ENCODE results near the gene VWDE. TPM values are rescaled to one million over a fixed set of nuclear protein-coding genes. Genes with fewer than 3 reads are reported as not detected.
A peak's percentile ranks its signal among the peaks of the same experiment; 100 is the strongest.

Gene VWDE
- total and polyA plus RNA-seq, 2 experiments from 2014 or later = 0.13 to 2.1 TPM

GRCh38 chr7:12303495-12303894 lies 100.2 kb downstream of the VWDE start:
- peak overlapping the region; percentile 33 for H3K4me2 ChIP-seq
- DNase-seq (ENCODE audit: low spot score) = peak; percentile 32
- no peak overlapping the region for H2AFZ ChIP-seq
- H3K27ac ChIP-seq = peak overlapping the region; percentile 8
- no peaks in the 10 kb centered on the region for H3K9me3 ChIP-seq (ENCODE audit: low read depth)
- H3K79me2 ChIP-seq = no peaks in the 10 kb centered on the region
- no peak overlapping the region for H3K4me3 ChIP-seq
- no peaks in the 10 kb centered on the region for H3K4me1 ChIP-seq (ENCODE audit: insufficient read depth)
- TF ChIP-seq EZH2 (IDR thresholded peaks at IDR 0.05; ENCODE audit: borderline replicate concordance) = no peak
- no peak for TF ChIP-seq EZH2phosphoT487 (IDR thresholded peaks at IDR 0.05; ENCODE audit: low read depth, severe bottlenecking, unreplicated experiment)
- TF ChIP-seq CTCF (IDR thresholded peaks at IDR 0.05; ENCODE audit: poor library complexity) = no peak
- no peaks in the 10 kb centered on the region for H4K20me1 ChIP-seq (ENCODE audit: insufficient read depth, poor library complexity, severe bottlenecking)
- 59% methylated on average over 4 of the region's 4 CpGs for WGBS (ENCODE audit: low lambda C conversion rate, missing lambda C conversion rate)
- no peaks in the 10 kb centered on the region for H3K27me3 ChIP-seq
- H3K9me2 ChIP-seq (replicated peaks; ENCODE audit: insufficient read depth) = no peaks in the 10 kb centered on the region
- H3K36me3 ChIP-seq (replicated peaks; ENCODE audit: insufficient read depth, low read depth) = no peaks in the 10 kb centered on the region

GRCh38 chr7:12303062-12303461 lies 100.6 kb downstream of the VWDE start:
- Histone ChIP-seq H3K9me3 (ENCODE audit: low read depth) (no peaks in the 10 kb centered on the region), H3K27me3 (no peaks in the 10 kb centered on the region), H3K4me3 (no peak overlapping the region), H3K27ac (peak overlapping the region; percentile 8), H3K4me1 (ENCODE audit: insufficient read depth) (no peaks in the 10 kb centered on the region), H3K9me2 (replicated peaks; ENCODE audit: insufficient read depth) (no peaks in the 10 kb centered on the region), H2AFZ (no peak overlapping the region), H4K20me1 (ENCODE audit: insufficient read depth, poor library complexity, severe bottlenecking) (no peaks in the 10 kb centered on the region), H3K36me3 (replicated peaks; ENCODE audit: insufficient read depth, low read depth) (no peaks in the 10 kb centered on the region), H3K79me2 (no peaks in the 10 kb centered on the region), H3K4me2 (peak overlapping the region; percentile 33)
- DNase-seq (ENCODE audit: low spot score) = peak; percentile 8
- TF ChIP-seq CTCF (IDR thresholded peaks at IDR 0.05; ENCODE audit: poor library complexity) (no peak), EZH2phosphoT487 (IDR thresholded peaks at IDR 0.05; ENCODE audit: low read depth, severe bottlenecking, unreplicated experiment) (no peak), EZH2 (IDR thresholded peaks at IDR 0.05; ENCODE audit: borderline replicate concordance) (no peak)
- WGBS (ENCODE audit: low lambda C conversion rate, missing lambda C conversion rate) = 85% methylated on average over 2 of the region's 2 CpGs

GRCh38 chr7:12300415-12300814 lies 103.2 kb downstream of the VWDE start:
- WGBS (ENCODE audit: low lambda C conversion rate, missing lambda C conversion rate) = 66% methylated on average over 4 of the region's 4 CpGs
- no peak for TF ChIP-seq CTCF (IDR thresholded peaks at IDR 0.05; ENCODE audit: poor library complexity)
- DNase-seq (ENCODE audit: low spot score) = no peak

GRCh38 chr7:12299367-12299766 lies 104.3 kb downstream of the VWDE start:
- no peaks in the 10 kb centered on the region for H4K20me1 ChIP-seq (ENCODE audit: insufficient read depth, poor library complexity, severe bottlenecking)
- H3K4me1 ChIP-seq (ENCODE audit: insufficient read depth) = no peaks in the 10 kb centered on the region
- H3K4me3 ChIP-seq = no peak overlapping the region
- no peak overlapping the region for H2AFZ ChIP-seq
- H3K79me2 ChIP-seq = no peaks in the 10 kb centered on the region
- H3K27ac ChIP-seq = no peak overlapping the region
- no peak for TF ChIP-seq CTCF (IDR thresholded peaks at IDR 0.05; ENCODE audit: poor library complexity)
- TF ChIP-seq EZH2 (IDR thresholded peaks at IDR 0.05; ENCODE audit: borderline replicate concordance) = no peak
- no peaks in the 10 kb centered on the region for H3K27me3 ChIP-seq
- no peak for DNase-seq (ENCODE audit: low spot score)
- H3K36me3 ChIP-seq (replicated peaks; ENCODE audit: insufficient read depth, low read depth) = no peaks in the 10 kb centered on the region
- H3K4me2 ChIP-seq = no peak overlapping the region
- H3K9me2 ChIP-seq (replicated peaks; ENCODE audit: insufficient read depth) = no peaks in the 10 kb centered on the region
- no peaks in the 10 kb centered on the region for H3K9me3 ChIP-seq (ENCODE audit: low read depth)
- 91% methylated on average over 3 of the region's 3 CpGs for WGBS (ENCODE audit: low lambda C conversion rate, missing lambda C conversion rate)

More at GRCh38 chr7:12300415-12300814, 103.2 kb downstream of the VWDE start:
- no peak overlapping the region for H3K4me2 ChIP-seq
- no peaks in the 10 kb centered on the region for H3K4me1 ChIP-seq (ENCODE audit: insufficient read depth)
- no peaks in the 10 kb centered on the region for H3K9me2 ChIP-seq (replicated peaks; ENCODE audit: insufficient read depth)
- H3K9me3 ChIP-seq (ENCODE audit: low read depth) = no peaks in the 10 kb centered on the region
- no peaks in the 10 kb centered on the region for H3K79me2 ChIP-seq
- H4K20me1 ChIP-seq (ENCODE audit: insufficient read depth, poor library complexity, severe bottlenecking) = no peaks in the 10 kb centered on the region
- H3K27me3 ChIP-seq = no peaks in the 10 kb centered on the region
- H2AFZ ChIP-seq = no peak overlapping the region
- H3K4me3 ChIP-seq = no peak overlapping the region
- H3K27ac ChIP-seq = no peak overlapping the region
- H3K36me3 ChIP-seq (replicated peaks; ENCODE audit: insufficient read depth, low read depth) = no peaks in the 10 kb centered on the region

All from hepatocyte (in vitro differentiated cells).